ENCODE measurements around the gene DAB1.

- TF ChIP-seq, protein P1, sequence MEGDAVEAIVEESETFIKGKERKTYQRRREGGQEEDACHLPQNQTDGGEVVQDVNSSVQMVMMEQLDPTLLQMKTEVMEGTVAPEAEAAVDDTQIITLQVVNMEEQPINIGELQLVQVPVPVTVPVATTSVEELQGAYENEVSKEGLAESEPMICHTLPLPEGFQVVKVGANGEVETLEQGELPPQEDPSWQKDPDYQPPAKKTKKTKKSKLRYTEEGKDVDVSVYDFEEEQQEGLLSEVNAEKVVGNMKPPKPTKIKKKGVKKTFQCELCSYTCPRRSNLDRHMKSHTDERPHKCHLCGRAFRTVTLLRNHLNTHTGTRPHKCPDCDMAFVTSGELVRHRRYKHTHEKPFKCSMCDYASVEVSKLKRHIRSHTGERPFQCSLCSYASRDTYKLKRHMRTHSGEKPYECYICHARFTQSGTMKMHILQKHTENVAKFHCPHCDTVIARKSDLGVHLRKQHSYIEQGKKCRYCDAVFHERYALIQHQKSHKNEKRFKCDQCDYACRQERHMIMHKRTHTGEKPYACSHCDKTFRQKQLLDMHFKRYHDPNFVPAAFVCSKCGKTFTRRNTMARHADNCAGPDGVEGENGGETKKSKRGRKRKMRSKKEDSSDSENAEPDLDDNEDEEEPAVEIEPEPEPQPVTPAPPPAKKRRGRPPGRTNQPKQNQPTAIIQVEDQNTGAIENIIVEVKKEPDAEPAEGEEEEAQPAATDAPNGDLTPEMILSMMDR (IDR thresholded peaks at IDR 0.05 in 4 of 5, conservative IDR thresholded peaks at IDR 0.05 in 1 of 5), result no peak
- TF ChIP-seq POLR2A (IDR thresholded peaks at IDR 0.05), result no peak
Measured at GRCh38 chr1:57377339-57378139, 46.3 kb downstream of the DAB1 start.
